ENCODE measurements around the gene OLA1. TPM values are rescaled to one million over a fixed set of nuclear protein-coding genes. Genes with fewer than 3 reads are reported as not detected.

Gene OLA1
- total RNA-seq, 4 donors from 2014 or later: 75.4 to 111 (median 92.8) TPM

GRCh38 chr2:174145827-174146226, 102.5 kb downstream of the OLA1 start:
- intact Hi-C loops (cut with DNase I; ENCODE audit: low total_unique reads) (no loop called here), in situ Hi-C loops (cut with MboI; ENCODE audit: low sequenced_read_pairs in 4 of 4) (no loop called here)
- no peak for TF ChIP-seq CTCF (IDR thresholded peaks at IDR 0.05 in 4 of 5, conservative IDR thresholded peaks at IDR 0.05 in 1 of 5)
- TF ChIP-seq POLR2A (IDR thresholded peaks at IDR 0.05): no peak
- ATAC-seq (no peak), DNase-seq (no peak)
- Histone ChIP-seq H3K36me3 (no peaks in the 10 kb centered on the region), H3K4me1 (no peaks in the 10 kb centered on the region), H3K27ac (no peak overlapping the region), H3K9me3 (no peaks in the 10 kb centered on the region), H3K27me3 (no peaks in the 10 kb centered on the region), H3K4me3 (no peak overlapping the region)

GRCh38 chr2:174142290-174142689, 106.0 kb downstream of the OLA1 start:
- intact Hi-C loops (cut with DNase I; ENCODE audit: low total_unique reads): no loop called here
- ATAC-seq: no peak
- DNase-seq: no peak
- Histone ChIP-seq H3K27me3 (no peaks in the 10 kb centered on the region), H3K4me1 (no peaks in the 10 kb centered on the region), H3K4me3 (no peak overlapping the region), H3K27ac (no peak overlapping the region), H3K9me3 (no peaks in the 10 kb centered on the region), H3K36me3 (no peaks in the 10 kb centered on the region)
- in situ Hi-C loops (cut with MboI; ENCODE audit: low sequenced_read_pairs in 4 of 4): no loop called here
- TF ChIP-seq CTCF (IDR thresholded peaks at IDR 0.05 in 4 of 5, conservative IDR thresholded peaks at IDR 0.05 in 1 of 5) (no peak), POLR2A (IDR thresholded peaks at IDR 0.05) (no peak)

GRCh38 chr2:174138161-174138560, 110.2 kb downstream of the OLA1 start:
- no peak for TF ChIP-seq CTCF (IDR thresholded peaks at IDR 0.05 in 4 of 5, conservative IDR thresholded peaks at IDR 0.05 in 1 of 5)
- TF ChIP-seq POLR2A (IDR thresholded peaks at IDR 0.05): no peak

GRCh38 chr2:174135981-174136380, 112.4 kb downstream of the OLA1 start:
- H3K27me3 ChIP-seq: no peaks in the 10 kb centered on the region
- in situ Hi-C loops (cut with MboI; ENCODE audit: low sequenced_read_pairs in 4 of 4): no loop called here

More at GRCh38 chr2:174138161-174138560, 110.2 kb downstream of the OLA1 start:
- in situ Hi-C loops (cut with MboI; ENCODE audit: low sequenced_read_pairs in 4 of 4) (no loop called here), intact Hi-C loops (cut with DNase I; ENCODE audit: low total_unique reads) (no loop called here)
- Histone ChIP-seq H3K27ac (no peak overlapping the region), H3K4me1 (no peaks in the 10 kb centered on the region), H3K9me3 (no peaks in the 10 kb centered on the region), H3K36me3 (no peaks in the 10 kb centered on the region), H3K27me3 (no peaks in the 10 kb centered on the region), H3K4me3 (no peak overlapping the region)
- DNase-seq (no peak), ATAC-seq (no peak)

More at GRCh38 chr2:174135981-174136380, 112.4 kb downstream of the OLA1 start:
- Histone ChIP-seq H3K4me1 (no peaks in the 10 kb centered on the region), H3K9me3 (no peaks in the 10 kb centered on the region), H3K27ac (no peak overlapping the region), H3K4me3 (no peak overlapping the region), H3K36me3 (no peaks in the 10 kb centered on the region)
- TF ChIP-seq POLR2A (IDR thresholded peaks at IDR 0.05) (no peak), CTCF (IDR thresholded peaks at IDR 0.05 in 4 of 5, conservative IDR thresholded peaks at IDR 0.05 in 1 of 5) (no peak)
- DNase-seq (no peak), ATAC-seq (no peak)
- intact Hi-C loops (cut with DNase I; ENCODE audit: low total_unique reads): no loop called here
